ENCODE data around the gene LENEP. TPM values are rescaled to one million over a fixed set of nuclear protein-coding genes. Genes with fewer than 3 reads are reported as not detected.

The LENEP gene
- total RNA-seq, 1 donor from 2014 or later: 0.72 TPM

DNA sequence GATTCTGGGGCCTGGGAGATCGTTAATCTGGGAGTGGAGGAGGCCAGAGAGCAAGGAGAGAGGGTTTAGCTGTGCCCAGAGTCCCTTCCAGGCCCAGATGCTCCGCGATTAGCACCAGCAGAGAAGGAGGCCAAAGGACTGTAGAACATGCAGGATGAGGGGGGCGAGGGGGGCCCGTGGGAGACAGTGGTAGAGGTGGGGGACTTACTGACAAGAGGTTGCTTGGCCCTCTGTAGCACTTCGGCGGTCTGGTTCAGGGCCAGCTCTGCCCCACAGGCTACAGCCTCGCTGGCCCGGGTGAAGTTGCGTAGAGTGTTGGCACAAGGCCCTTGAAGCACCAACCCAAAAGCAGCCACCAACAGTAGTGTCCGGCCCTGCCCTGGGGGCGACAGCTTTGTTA, 39.5 kb downstream of the LENEP start:
- H3K4me1 Mint-ChIP-seq (ENCODE audit: low read depth): no peaks in the 10 kb centered on the region
- H3K9me3 Mint-ChIP-seq (ENCODE audit: low read depth): no peaks in the 10 kb centered on the region
- TF ChIP-seq, protein P1, sequence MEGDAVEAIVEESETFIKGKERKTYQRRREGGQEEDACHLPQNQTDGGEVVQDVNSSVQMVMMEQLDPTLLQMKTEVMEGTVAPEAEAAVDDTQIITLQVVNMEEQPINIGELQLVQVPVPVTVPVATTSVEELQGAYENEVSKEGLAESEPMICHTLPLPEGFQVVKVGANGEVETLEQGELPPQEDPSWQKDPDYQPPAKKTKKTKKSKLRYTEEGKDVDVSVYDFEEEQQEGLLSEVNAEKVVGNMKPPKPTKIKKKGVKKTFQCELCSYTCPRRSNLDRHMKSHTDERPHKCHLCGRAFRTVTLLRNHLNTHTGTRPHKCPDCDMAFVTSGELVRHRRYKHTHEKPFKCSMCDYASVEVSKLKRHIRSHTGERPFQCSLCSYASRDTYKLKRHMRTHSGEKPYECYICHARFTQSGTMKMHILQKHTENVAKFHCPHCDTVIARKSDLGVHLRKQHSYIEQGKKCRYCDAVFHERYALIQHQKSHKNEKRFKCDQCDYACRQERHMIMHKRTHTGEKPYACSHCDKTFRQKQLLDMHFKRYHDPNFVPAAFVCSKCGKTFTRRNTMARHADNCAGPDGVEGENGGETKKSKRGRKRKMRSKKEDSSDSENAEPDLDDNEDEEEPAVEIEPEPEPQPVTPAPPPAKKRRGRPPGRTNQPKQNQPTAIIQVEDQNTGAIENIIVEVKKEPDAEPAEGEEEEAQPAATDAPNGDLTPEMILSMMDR (IDR thresholded peaks at IDR 0.05): no peak
- H3K27ac Mint-ChIP-seq (ENCODE audit: unreplicated experiment): no peak overlapping the region
- DNase-seq (ENCODE audit: low spot score): no peak
- H3K4me3 Mint-ChIP-seq (ENCODE audit: unreplicated experiment): no peak overlapping the region
- no peaks in the 10 kb centered on the region for H3K36me3 Mint-ChIP-seq (ENCODE audit: low read depth)
- H3K27me3 Mint-ChIP-seq (ENCODE audit: low read depth): no peaks in the 10 kb centered on the region

DNA sequence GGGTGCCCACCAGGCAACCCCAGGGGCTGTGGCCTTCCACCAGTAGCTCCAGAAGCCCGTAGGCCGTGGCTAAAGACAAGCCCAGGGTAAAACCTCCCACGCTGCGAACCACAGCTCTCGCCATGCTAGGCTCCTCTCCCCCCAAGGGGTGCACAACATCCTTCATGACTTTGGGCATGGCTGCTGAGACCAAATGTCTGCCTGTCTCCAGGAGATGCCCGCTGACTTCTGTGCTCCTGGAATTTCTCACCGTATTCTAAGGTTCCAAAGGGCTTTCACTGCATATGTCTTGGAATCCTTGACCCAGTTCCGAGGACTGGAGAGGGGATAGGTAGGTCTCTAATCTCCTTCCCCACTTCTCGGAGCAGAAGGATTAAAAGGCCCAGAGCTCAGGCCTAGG, 40.1 kb downstream of the LENEP start, which contains the start of the genes DCST1 and DCST2:
TSS of gene DCST1 (plus strand) at position 301 of the 400 bp plus-strand sequence. CDS start 213 bp downstream, outside the sequence.
TSS of gene DCST2 (minus strand) at position 258 of the 400 bp plus-strand sequence. CDS start at position 178, 80 bp downstream.
- H3K36me3 Mint-ChIP-seq (ENCODE audit: low read depth): no peaks in the 10 kb centered on the region
- peaks cover 2% of the 10 kb centered on the region for H3K4me1 Mint-ChIP-seq (ENCODE audit: low read depth)
- DNase-seq (ENCODE audit: low spot score): no peak
- H3K27me3 Mint-ChIP-seq (ENCODE audit: low read depth): peaks cover 1% of the 10 kb centered on the region
- TF ChIP-seq, protein P1 (IDR thresholded peaks at IDR 0.05): no peak
- H3K9me3 Mint-ChIP-seq (ENCODE audit: low read depth): no peaks in the 10 kb centered on the region
- H3K27ac Mint-ChIP-seq (ENCODE audit: unreplicated experiment): no peak within 1 kb of the TSS
- no peak within 1 kb of the TSS for H3K4me3 Mint-ChIP-seq (ENCODE audit: unreplicated experiment)

DNA sequence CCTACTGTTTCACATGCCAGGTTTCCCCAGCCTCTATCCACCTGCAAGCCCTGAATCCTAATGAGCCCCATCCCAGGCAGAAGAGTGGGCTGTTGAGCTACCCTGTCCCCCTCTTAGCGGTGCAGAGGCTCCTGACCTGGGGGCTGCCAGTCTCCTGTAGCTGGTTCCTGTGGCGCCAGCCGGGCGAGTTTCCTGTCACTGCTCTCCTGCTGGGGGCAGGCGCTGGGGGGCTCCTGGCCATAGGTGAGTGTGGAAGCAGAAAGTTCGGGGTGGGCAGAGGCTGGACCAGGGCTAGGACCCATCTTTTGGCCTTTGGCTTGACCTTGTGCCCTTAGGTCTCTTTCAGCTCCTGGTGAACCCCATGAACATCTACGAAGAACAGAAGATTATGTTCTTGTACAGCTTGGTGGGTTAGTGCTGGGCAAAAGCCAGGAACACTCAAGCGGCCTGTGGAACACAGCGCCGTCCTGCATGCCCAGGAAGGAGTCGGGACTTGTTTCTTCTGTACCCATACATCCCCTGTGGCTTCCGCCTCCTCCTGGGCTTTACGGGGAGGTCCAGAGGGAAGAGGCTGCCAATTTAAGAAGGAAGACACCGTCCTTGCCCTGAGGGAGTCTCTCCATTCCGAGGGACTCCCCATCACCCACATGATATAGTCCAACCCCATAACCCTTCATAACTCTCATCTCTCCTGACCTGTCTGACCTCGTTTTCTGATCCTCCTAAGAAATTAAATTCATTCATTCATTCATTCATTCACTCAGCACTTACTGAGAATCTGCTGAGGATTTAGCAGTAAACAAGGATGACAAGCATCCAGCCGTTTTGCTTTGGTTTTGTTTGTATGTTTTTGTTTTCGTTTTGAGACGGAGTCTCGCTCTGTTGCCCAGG, 41.2 kb downstream of the LENEP start:
- no peaks in the 10 kb centered on the region for H3K9me3 Mint-ChIP-seq (ENCODE audit: low read depth)
- no peak overlapping the region for H3K27ac Mint-ChIP-seq (ENCODE audit: unreplicated experiment)
- H3K36me3 Mint-ChIP-seq (ENCODE audit: low read depth): no peaks in the 10 kb centered on the region
- H3K4me1 Mint-ChIP-seq (ENCODE audit: low read depth): peaks cover 4% of the 10 kb centered on the region
- no peak overlapping the region for H3K4me3 Mint-ChIP-seq (ENCODE audit: unreplicated experiment)
- peaks cover 2% of the 10 kb centered on the region for H3K27me3 Mint-ChIP-seq (ENCODE audit: low read depth)
- TF ChIP-seq, protein P1 (IDR thresholded peaks at IDR 0.05): no peak
- no peak for DNase-seq (ENCODE audit: low spot score)

DNA sequence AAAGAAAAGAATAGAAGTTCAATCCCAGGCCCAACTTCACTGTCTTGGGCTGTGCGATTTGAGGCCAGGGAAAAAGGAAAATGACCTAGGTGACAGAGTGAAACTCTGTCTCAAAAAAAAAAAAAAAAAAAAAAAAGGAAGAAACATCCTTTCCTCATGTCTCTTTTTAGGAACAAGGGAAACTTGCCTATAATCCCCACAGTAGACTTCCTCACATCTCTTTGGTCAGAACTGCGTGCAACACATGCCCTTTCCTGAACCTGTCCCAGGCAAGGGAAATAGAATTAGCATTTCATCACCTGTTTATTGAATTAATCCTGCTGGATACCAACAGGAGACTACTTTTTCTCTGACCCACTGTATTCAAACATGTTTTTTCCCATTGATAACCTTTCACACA, 42.5 kb downstream of the LENEP start:
- Mint-ChIP-seq H3K27ac (ENCODE audit: unreplicated experiment) (no peak overlapping the region), H3K9me3 (ENCODE audit: low read depth) (no peaks in the 10 kb centered on the region), H3K4me3 (ENCODE audit: unreplicated experiment) (no peak overlapping the region), H3K27me3 (ENCODE audit: low read depth) (peaks cover 2% of the 10 kb centered on the region), H3K4me1 (ENCODE audit: low read depth) (peaks cover 4% of the 10 kb centered on the region), H3K36me3 (ENCODE audit: low read depth) (no peaks in the 10 kb centered on the region)
- DNase-seq (ENCODE audit: low spot score): no peak
- TF ChIP-seq, protein P1 (IDR thresholded peaks at IDR 0.05): no peak

DNA sequence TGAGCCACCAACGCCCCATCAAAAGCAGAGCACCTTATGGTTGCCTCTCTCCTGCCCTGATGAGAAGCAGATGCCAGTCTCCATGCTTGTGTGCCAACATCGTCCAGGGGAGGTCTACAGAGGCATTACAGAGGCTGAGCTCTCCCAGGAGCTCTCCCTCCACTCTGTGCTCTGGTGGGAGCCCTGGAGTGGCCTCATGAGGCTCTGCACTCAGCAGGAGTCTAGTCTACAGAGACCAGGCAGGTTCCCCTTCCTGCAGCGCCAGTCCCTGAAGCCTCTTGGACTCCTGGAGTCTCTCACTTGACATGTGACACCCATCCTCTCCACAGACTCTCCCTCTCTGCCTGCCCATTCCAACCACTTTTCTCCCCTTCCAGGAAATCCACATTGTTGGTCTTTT, 43.7 kb downstream of the LENEP start:
- H3K4me3 Mint-ChIP-seq (ENCODE audit: unreplicated experiment): no peak overlapping the region
- TF ChIP-seq, protein P1 (IDR thresholded peaks at IDR 0.05): no peak
- DNase-seq (ENCODE audit: low spot score): no peak
- H3K9me3 Mint-ChIP-seq (ENCODE audit: low read depth): no peaks in the 10 kb centered on the region
- peaks cover 2% of the 10 kb centered on the region for H3K27me3 Mint-ChIP-seq (ENCODE audit: low read depth)
- H3K4me1 Mint-ChIP-seq (ENCODE audit: low read depth): peaks cover 4% of the 10 kb centered on the region
- no peaks in the 10 kb centered on the region for H3K36me3 Mint-ChIP-seq (ENCODE audit: low read depth)
- H3K27ac Mint-ChIP-seq (ENCODE audit: unreplicated experiment): no peak overlapping the region
